Activated naive CD4-positive, alpha-beta T cell treated with anti-CD3 and anti-CD28 coated beads, Interleukin-2, amount 10 ng/mL, durations not matched to agents 7 days and 5 days (primary cell): ENCODE measurements around the gene NF2.

Experiments used
- CTCF ChIA-PET: fragments of 350-600 bp; sonication (Branson Sonifier 250); formaldehyde crosslinking; loops from one replicate; lab custom pipeline; 2021; ENCODE audit warnings: antibody characterized with exemption; lab: Charles Lee
- DNase-seq: peaks from one replicate; pipeline ENCODE4 v3.0.0-alpha.2; 2020
- H3K27ac Mint-ChIP-seq: one replicate; pipeline ENCODE4 v1.8.0; 2021; ENCODE audit warnings: mild to moderate bottlenecking, moderate library complexity, mixed read lengths
- H3K27me3 Mint-ChIP-seq: one replicate; pipeline ENCODE4 v1.8.0; 2021; ENCODE audit warnings: mild to moderate bottlenecking, mixed read lengths
- H3K36me3 Mint-ChIP-seq: one replicate; pipeline ENCODE4 v1.8.0; 2021; ENCODE audit warnings: mixed read lengths
- H3K4me1 Mint-ChIP-seq: one replicate; pipeline ENCODE4 v1.8.0; 2021; ENCODE audit warnings: mixed read lengths
- H3K4me3 Mint-ChIP-seq: one replicate; pipeline ENCODE4 v1.8.0; 2021; ENCODE audit warnings: mild to moderate bottlenecking, moderate library complexity, mixed read lengths
- H3K9me3 Mint-ChIP-seq: one replicate; pipeline ENCODE4 v1.8.0; 2021; ENCODE audit warnings: mixed read lengths

NF2 gene

GRCh38 chr22:29700206-29700899 is 96.9 kb downstream of the NF2 start:
- CTCF ChIA-PET = interaction anchor here (0.6 to 3.3 kb wide), 5 partner anchors 72 to 385 kb away, joined by 3 to 11 read pairs (median 4); no protein-coding TSS in a partner anchor
- Mint-ChIP-seq H3K36me3 (peaks cover 14% of the 10 kb centered on the region), H3K9me3 (no peaks in the 10 kb centered on the region), H3K27me3 (peaks cover 14% of the 10 kb centered on the region), H3K4me3 (no peak overlapping the region), H3K4me1 (peaks cover 27% of the 10 kb centered on the region), H3K27ac (peak overlapping the region; percentile 87)
- DNase-seq = no peak

- H3K27me3 Mint-ChIP-seq = peaks cover 14% of the 10 kb centered on the region
- H3K27ac Mint-ChIP-seq = peak overlapping the region; percentile 87
- H3K36me3 Mint-ChIP-seq = peaks cover 10% of the 10 kb centered on the region
- no peak for DNase-seq
- H3K4me3 Mint-ChIP-seq = peak overlapping the region; percentile 15
- H3K4me1 Mint-ChIP-seq = peaks cover 27% of the 10 kb centered on the region
- H3K9me3 Mint-ChIP-seq = no peaks in the 10 kb centered on the region
- CTCF ChIA-PET = interaction anchor here (0.8 to 3.3 kb wide), 9 partner anchors 11 to 388 kb away, joined by 3 to 11 read pairs (median 4); no protein-coding TSS in a partner anchor
Measured at GRCh38 chr22:29700900-29701154, 97.4 kb downstream of the NF2 start.

- peaks cover 14% of the 10 kb centered on the region for H3K27me3 Mint-ChIP-seq
- DNase-seq = peak; percentile 65
- H3K27ac Mint-ChIP-seq = peak overlapping the region; percentile 87
- peak overlapping the region; percentile 15 for H3K4me3 Mint-ChIP-seq
- CTCF ChIA-PET = interaction anchor here (0.8 to 3.3 kb wide), 11 partner anchors 9 to 387 kb away, joined by 3 to 11 read pairs (median 4); no protein-coding TSS in a partner anchor
- peaks cover 27% of the 10 kb centered on the region for H3K4me1 Mint-ChIP-seq
- H3K36me3 Mint-ChIP-seq = peaks cover 10% of the 10 kb centered on the region
- H3K9me3 Mint-ChIP-seq = no peaks in the 10 kb centered on the region
Measured at GRCh38 chr22:29701155-29701999, 97.9 kb downstream of the NF2 start.

GRCh38 chr22:29702000-29702930 is 98.8 kb downstream of the NF2 start:
- no peaks in the 10 kb centered on the region for H3K9me3 Mint-ChIP-seq
- H3K36me3 Mint-ChIP-seq = peaks cover 9% of the 10 kb centered on the region
- no peak for DNase-seq
- CTCF ChIA-PET = interaction anchor here (1.0 to 3.3 kb wide), 6 partner anchors 9 to 383 kb away, joined by 3 to 11 read pairs (median 5); no protein-coding TSS in a partner anchor
- no peak overlapping the region for H3K4me3 Mint-ChIP-seq
- H3K27me3 Mint-ChIP-seq = peaks cover 20% of the 10 kb centered on the region
- peaks cover 27% of the 10 kb centered on the region for H3K4me1 Mint-ChIP-seq
- H3K27ac Mint-ChIP-seq = peak overlapping the region; percentile 87

- no peak for DNase-seq
- no peaks in the 10 kb centered on the region for H3K9me3 Mint-ChIP-seq
- peaks cover 7% of the 10 kb centered on the region for H3K36me3 Mint-ChIP-seq
- no peak overlapping the region for H3K4me3 Mint-ChIP-seq
- no peak overlapping the region for H3K27ac Mint-ChIP-seq
- CTCF ChIA-PET = interaction anchor here (1.0 to 3.3 kb wide), 2 partner anchors 21 to 302 kb away, joined by 3 to 11 read pairs; no protein-coding TSS in a partner anchor
- H3K27me3 Mint-ChIP-seq = peaks cover 20% of the 10 kb centered on the region
- H3K4me1 Mint-ChIP-seq = peaks cover 27% of the 10 kb centered on the region
Measured at GRCh38 chr22:29702931-29703501, 99.6 kb downstream of the NF2 start.

GRCh38 chr22:29703569-29704195 is 100.2 kb downstream of the NF2 start:
- Mint-ChIP-seq H3K27me3 (peaks cover 24% of the 10 kb centered on the region), H3K27ac (no peak overlapping the region), H3K4me1 (peaks cover 27% of the 10 kb centered on the region), H3K36me3 (peaks cover 3% of the 10 kb centered on the region), H3K4me3 (no peak overlapping the region), H3K9me3 (no peaks in the 10 kb centered on the region)
- DNase-seq = no peak
- CTCF ChIA-PET = interaction anchor here (3.3 kb wide), 1 partner anchor 301 kb away, joined by 11 read pairs; no protein-coding TSS in a partner anchor

- Mint-ChIP-seq H3K27ac (no peak overlapping the region), H3K36me3 (peaks cover 2% of the 10 kb centered on the region), H3K4me1 (peaks cover 25% of the 10 kb centered on the region), H3K4me3 (no peak overlapping the region), H3K27me3 (peaks cover 25% of the 10 kb centered on the region), H3K9me3 (no peaks in the 10 kb centered on the region)
- CTCF ChIA-PET = interaction anchor here (0.8 to 1.1 kb wide), 2 partner anchors 301 to 551 kb away, joined by 3 to 4 read pairs; no protein-coding TSS in a partner anchor
- no peak for DNase-seq
Measured at GRCh38 chr22:29704528-29705285, 101.3 kb downstream of the NF2 start.

GRCh38 chr22:29705651-29706050 is 102.2 kb downstream of the NF2 start:
- Mint-ChIP-seq H3K27me3 (peaks cover 32% of the 10 kb centered on the region), H3K36me3 (no peaks in the 10 kb centered on the region), H3K9me3 (no peaks in the 10 kb centered on the region), H3K4me3 (no peak overlapping the region), H3K27ac (no peak overlapping the region), H3K4me1 (peaks cover 18% of the 10 kb centered on the region)
- CTCF ChIA-PET = interaction anchor here (1.1 to 1.4 kb wide), 2 partner anchors 16 to 300 kb away, joined by 3 to 5 read pairs; no protein-coding TSS in a partner anchor
- no peak for DNase-seq

GRCh38 chr22:29706486-29706885 is 103.1 kb downstream of the NF2 start:
- no peak overlapping the region for H3K4me3 Mint-ChIP-seq
- H3K4me1 Mint-ChIP-seq = peaks cover 10% of the 10 kb centered on the region
- H3K36me3 Mint-ChIP-seq = no peaks in the 10 kb centered on the region
- CTCF ChIA-PET = interaction anchor here (1.4 kb wide), 1 partner anchor 17 kb away, joined by 5 read pairs; no protein-coding TSS in a partner anchor
- no peak for DNase-seq
- H3K27me3 Mint-ChIP-seq = peaks cover 34% of the 10 kb centered on the region
- no peaks in the 10 kb centered on the region for H3K9me3 Mint-ChIP-seq
- H3K27ac Mint-ChIP-seq = no peak overlapping the region

- H3K36me3 Mint-ChIP-seq = no peaks in the 10 kb centered on the region
- H3K4me3 Mint-ChIP-seq = no peak overlapping the region
- CTCF ChIA-PET = interaction anchor here (0.5 to 1.4 kb wide), 2 partner anchors 17 to 81 kb away, joined by 3 to 5 read pairs; no protein-coding TSS in a partner anchor
- peaks cover 4% of the 10 kb centered on the region for H3K4me1 Mint-ChIP-seq
- H3K27ac Mint-ChIP-seq = no peak overlapping the region
- peaks cover 37% of the 10 kb centered on the region for H3K27me3 Mint-ChIP-seq
- no peak for DNase-seq
- H3K9me3 Mint-ChIP-seq = no peaks in the 10 kb centered on the region
Measured at GRCh38 chr22:29707010-29707409, 103.6 kb downstream of the NF2 start.

GRCh38 chr22:29707471-29707870 is 104.0 kb downstream of the NF2 start:
- CTCF ChIA-PET = interaction anchor here (0.5 kb wide), 1 partner anchor 82 kb away, joined by 3 read pairs; no protein-coding TSS in a partner anchor
- H3K36me3 Mint-ChIP-seq = no peaks in the 10 kb centered on the region
- H3K27ac Mint-ChIP-seq = no peak overlapping the region
- H3K27me3 Mint-ChIP-seq = peaks cover 38% of the 10 kb centered on the region
- no peak overlapping the region for H3K4me3 Mint-ChIP-seq
- no peak for DNase-seq
- peaks cover 3% of the 10 kb centered on the region for H3K4me1 Mint-ChIP-seq
- H3K9me3 Mint-ChIP-seq = no peaks in the 10 kb centered on the region

GRCh38 chr22:29710193-29710592 is 106.8 kb downstream of the NF2 start:
- no peaks in the 10 kb centered on the region for H3K9me3 Mint-ChIP-seq
- DNase-seq = no peak
- no peak overlapping the region for H3K4me3 Mint-ChIP-seq

More at GRCh38 chr22:29710193-29710592, 106.8 kb downstream of the NF2 start:
- CTCF ChIA-PET = no interaction called here
- Mint-ChIP-seq H3K36me3 (no peaks in the 10 kb centered on the region), H3K27me3 (peaks cover 53% of the 10 kb centered on the region), H3K27ac (no peak overlapping the region), H3K4me1 (no peaks in the 10 kb centered on the region)
